Type B pancreatic cell (in vitro differentiated cells): ENCODE data around the gene DPP6. TPM values are rescaled to one million over a fixed set of nuclear protein-coding genes. Genes with fewer than 3 reads are reported as not detected.

Experiments used
- DNase-seq: peaks from one replicate; pipeline ENCODE4 v3.0.0; 2021; ENCODE audit warnings: mixed read lengths; ENCODE audit not compliant: unreplicated experiment; ENCODE audit errors: extremely low spot score
- H3K27ac Mint-ChIP-seq: 2 replicates; pipeline ENCODE4 v1.8.0; 2021; ENCODE audit warnings: mild to moderate bottlenecking, mixed read lengths
- H3K27me3 Mint-ChIP-seq: 2 replicates; pipeline ENCODE4 v1.8.0; 2021; ENCODE audit warnings: mixed read lengths
- H3K36me3 Mint-ChIP-seq: 2 replicates; pipeline ENCODE4 v1.8.0; 2021; ENCODE audit warnings: mixed read lengths
- H3K4me1 Mint-ChIP-seq: one replicate; pipeline ENCODE4 v1.8.0; 2021; ENCODE audit warnings: mixed read lengths; ENCODE audit not compliant: unreplicated experiment
- H3K4me3 Mint-ChIP-seq: 2 replicates; pipeline ENCODE4 v1.8.0; 2021; ENCODE audit warnings: mild to moderate bottlenecking, mixed read lengths
- H3K9me3 Mint-ChIP-seq: 2 replicates; pipeline ENCODE4 v1.8.0; 2021; ENCODE audit warnings: mixed read lengths
- total RNA-seq: library from RNA; stranded (reverse); gene quantifications from 2 replicates; pipeline ENCODE4 v1.2.1, GENCODE V29; 2021; ENCODE audit warnings: low replicate concordance
- TF ChIP-seq, protein P1 (sequence below): fragments of 200-600 bp; sonication (generic); conservative IDR thresholded peaks from 2 replicates; pipeline ENCODE4 v1.5.0; 2021; ENCODE audit warnings: antibody characterized with exemption, mild to moderate bottlenecking

Gene DPP6
- total RNA-seq, 1 donor from 2014 or later, result 4.1 TPM

DNA sequence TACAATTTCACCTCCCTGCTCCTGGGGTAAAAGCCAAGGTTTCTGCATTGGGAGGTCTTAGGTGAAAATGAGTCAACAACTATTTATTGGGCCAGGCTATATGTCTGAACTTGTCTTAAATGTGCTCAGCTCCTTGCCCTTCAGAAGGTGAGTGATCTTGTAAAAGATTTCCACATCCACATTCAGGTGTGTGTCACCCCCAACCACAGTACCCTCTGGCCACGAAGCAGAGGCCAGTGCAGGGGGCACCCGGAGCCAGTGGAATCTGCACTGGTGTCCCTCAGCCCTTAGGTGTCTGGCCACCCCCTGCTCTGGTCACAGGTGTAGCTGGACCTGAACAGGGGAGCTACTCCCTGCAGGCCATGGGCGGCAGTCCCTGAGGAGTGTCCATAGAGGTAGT is 752.3 kb downstream of the DPP6 start:
- Mint-ChIP-seq H3K27ac (no peak overlapping the region), H3K27me3 (peaks cover 3% of the 10 kb centered on the region), H3K9me3 (no peaks in the 10 kb centered on the region), H3K4me3 (no peak overlapping the region), H3K36me3 (no peaks in the 10 kb centered on the region), H3K4me1 (no peaks in the 10 kb centered on the region)
- TF ChIP-seq, protein P1, sequence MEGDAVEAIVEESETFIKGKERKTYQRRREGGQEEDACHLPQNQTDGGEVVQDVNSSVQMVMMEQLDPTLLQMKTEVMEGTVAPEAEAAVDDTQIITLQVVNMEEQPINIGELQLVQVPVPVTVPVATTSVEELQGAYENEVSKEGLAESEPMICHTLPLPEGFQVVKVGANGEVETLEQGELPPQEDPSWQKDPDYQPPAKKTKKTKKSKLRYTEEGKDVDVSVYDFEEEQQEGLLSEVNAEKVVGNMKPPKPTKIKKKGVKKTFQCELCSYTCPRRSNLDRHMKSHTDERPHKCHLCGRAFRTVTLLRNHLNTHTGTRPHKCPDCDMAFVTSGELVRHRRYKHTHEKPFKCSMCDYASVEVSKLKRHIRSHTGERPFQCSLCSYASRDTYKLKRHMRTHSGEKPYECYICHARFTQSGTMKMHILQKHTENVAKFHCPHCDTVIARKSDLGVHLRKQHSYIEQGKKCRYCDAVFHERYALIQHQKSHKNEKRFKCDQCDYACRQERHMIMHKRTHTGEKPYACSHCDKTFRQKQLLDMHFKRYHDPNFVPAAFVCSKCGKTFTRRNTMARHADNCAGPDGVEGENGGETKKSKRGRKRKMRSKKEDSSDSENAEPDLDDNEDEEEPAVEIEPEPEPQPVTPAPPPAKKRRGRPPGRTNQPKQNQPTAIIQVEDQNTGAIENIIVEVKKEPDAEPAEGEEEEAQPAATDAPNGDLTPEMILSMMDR, result no peak
- no peak for DNase-seq

DNA sequence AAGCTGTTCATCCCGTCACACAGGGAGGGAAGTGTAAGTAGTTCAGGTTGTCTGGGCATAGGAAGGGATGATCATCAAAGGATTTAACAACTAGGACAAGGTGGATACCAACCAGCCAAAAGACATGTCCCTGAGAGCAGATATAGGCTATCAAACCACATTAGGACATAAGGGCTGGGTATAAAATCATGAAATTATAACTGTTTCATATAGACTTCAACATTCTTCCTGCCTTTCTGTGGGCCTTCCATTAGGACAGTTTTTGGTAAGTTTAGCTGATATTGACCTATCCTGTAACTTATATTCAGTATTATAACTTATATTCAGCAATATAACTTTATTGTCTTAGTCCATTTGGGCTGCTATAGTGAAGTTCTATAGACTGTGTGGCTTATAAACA is 759.8 kb downstream of the DPP6 start:
- no peaks in the 10 kb centered on the region for H3K27me3 Mint-ChIP-seq
- no peak for DNase-seq
- H3K9me3 Mint-ChIP-seq, result peaks cover 11% of the 10 kb centered on the region
- no peaks in the 10 kb centered on the region for H3K36me3 Mint-ChIP-seq
- H3K4me3 Mint-ChIP-seq, result no peak overlapping the region
- no peaks in the 10 kb centered on the region for H3K4me1 Mint-ChIP-seq
- H3K27ac Mint-ChIP-seq, result no peak overlapping the region
- TF ChIP-seq, protein P1, result no peak

DNA sequence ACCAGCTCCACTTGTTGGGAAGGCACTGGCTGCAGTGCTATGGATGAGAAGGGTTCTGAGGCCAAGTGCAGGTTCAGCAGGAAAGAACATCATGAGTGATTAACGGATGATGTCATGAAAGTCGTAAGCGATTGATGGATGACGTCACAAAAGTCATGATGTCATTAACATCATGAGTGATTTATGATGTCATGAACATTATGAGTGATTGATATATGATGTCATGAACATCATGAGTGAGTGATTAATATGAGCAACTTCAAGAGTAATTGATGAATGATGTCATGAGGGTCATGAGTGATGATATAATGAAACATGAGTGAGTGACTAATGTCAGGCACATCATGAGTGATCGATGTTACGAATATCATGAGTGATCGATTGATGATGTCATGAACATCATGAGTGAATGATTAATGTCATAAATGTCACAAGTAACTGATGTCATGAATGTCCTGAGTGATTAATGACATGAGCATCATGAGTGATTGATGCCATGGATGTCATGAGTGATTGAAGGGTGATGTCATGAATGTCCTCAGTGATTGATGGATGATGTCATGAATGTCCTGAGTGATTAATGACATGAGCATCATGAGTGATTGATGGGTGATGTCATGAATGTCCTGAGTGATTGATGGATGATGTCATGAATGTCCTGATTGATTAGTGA is 765.2 kb downstream of the DPP6 start:
- Mint-ChIP-seq H3K9me3 (peaks cover 5% of the 10 kb centered on the region), H3K27me3 (no peaks in the 10 kb centered on the region), H3K4me3 (no peak overlapping the region), H3K4me1 (no peaks in the 10 kb centered on the region), H3K36me3 (no peaks in the 10 kb centered on the region), H3K27ac (no peak overlapping the region)
- TF ChIP-seq, protein P1, result no peak
- no peak for DNase-seq

DNA sequence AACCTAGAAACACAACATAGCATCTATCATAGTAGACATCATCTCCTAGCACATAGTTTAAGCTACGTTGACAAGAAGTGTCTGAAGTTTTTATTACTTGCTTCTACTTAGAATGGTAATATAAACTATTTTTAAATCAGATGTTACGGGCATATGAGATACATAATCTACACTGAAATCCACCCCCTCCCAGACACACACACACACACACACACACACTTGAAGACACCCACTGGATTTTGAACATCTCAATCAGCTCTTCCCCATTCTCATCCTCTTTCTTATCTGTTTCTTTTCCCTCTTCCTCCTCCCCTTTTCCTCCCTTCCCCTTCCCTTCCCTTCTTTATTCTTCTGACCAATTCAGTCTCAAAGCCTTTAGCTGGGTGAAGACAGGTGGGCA is 774.8 kb downstream of the DPP6 start:
- H3K36me3 Mint-ChIP-seq, result no peaks in the 10 kb centered on the region
- no peak overlapping the region for H3K27ac Mint-ChIP-seq
- H3K4me1 Mint-ChIP-seq, result no peaks in the 10 kb centered on the region
- no peak overlapping the region for H3K4me3 Mint-ChIP-seq
- peaks cover 37% of the 10 kb centered on the region for H3K27me3 Mint-ChIP-seq
- TF ChIP-seq, protein P1, result no peak
- no peaks in the 10 kb centered on the region for H3K9me3 Mint-ChIP-seq
- no peak for DNase-seq

DNA sequence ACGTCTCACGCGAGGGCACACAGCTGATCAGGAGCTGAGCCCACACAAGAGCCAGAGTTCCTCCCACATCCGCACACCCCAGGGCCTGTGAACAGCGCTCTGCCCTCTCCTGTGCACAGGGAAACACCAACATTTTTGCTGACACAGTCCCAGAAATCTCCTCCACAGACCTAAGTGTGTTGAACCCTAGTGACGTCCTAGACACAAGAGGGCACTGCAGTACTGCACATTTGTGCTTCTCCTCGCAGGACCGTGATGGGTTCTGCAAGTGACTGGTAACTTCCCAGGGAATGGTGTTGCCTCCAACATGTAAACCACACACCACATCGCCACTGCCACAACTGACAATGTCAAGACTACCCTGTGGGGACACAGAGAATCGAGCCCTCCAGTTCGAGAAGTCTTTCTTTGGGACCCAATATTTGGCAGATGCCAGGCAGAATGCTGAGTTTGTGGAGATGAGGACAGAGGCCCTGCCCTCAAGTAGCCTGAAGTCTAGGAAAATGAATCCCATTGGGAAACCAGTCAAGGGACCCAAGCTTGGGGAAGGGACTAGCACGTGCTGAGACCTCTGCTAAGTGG is 780.5 kb downstream of the DPP6 start:
- no peaks in the 10 kb centered on the region for H3K9me3 Mint-ChIP-seq
- no peak for DNase-seq
- H3K27me3 Mint-ChIP-seq, result peaks cover 22% of the 10 kb centered on the region
- TF ChIP-seq, protein P1, result peak; percentile 60
- no peaks in the 10 kb centered on the region for H3K36me3 Mint-ChIP-seq
- H3K27ac Mint-ChIP-seq, result no peak overlapping the region
- H3K4me3 Mint-ChIP-seq, result no peak overlapping the region
- no peaks in the 10 kb centered on the region for H3K4me1 Mint-ChIP-seq
